Large intestine (tissue), 3 donors: ENCODE results near the gene FOXB1. TPM values are rescaled to one million over a fixed set of nuclear protein-coding genes. Genes with fewer than 3 reads are reported as not detected.

Experiments
- DNase-seq, 2 donors: peaks; one replicate each; pipeline versions ENCODE4 v3.0.0 to v3.0.0-alpha.2; 2013
- H3K27ac ChIP-seq: one replicate; pipeline ENCODE4 v1.5.1; 2013; ENCODE audit warnings: low read length
- H3K27me3 ChIP-seq: 2 replicates; pipeline ENCODE4 v1.6.1; 2013; ENCODE audit warnings: low read length; ENCODE audit not compliant: control insufficient read depth, insufficient read depth
- H3K36me3 ChIP-seq: 2 replicates; pipeline ENCODE4 v1.6.1; 2013; ENCODE audit warnings: low read length; ENCODE audit not compliant: control insufficient read depth, insufficient read depth
- H3K4me1 ChIP-seq: one replicate; pipeline ENCODE4 v1.6.1; 2013; ENCODE audit warnings: low read length; ENCODE audit not compliant: control insufficient read depth, insufficient read depth
- H3K4me3 ChIP-seq: one replicate; pipeline ENCODE4 v1.5.1; 2013; ENCODE audit warnings: low read length
- H3K9me3 ChIP-seq: one replicate; pipeline ENCODE4 v1.6.1; 2013; ENCODE audit warnings: mild to moderate bottlenecking, low read depth, low read length, moderate library complexity; ENCODE audit not compliant: control insufficient read depth
- WGBS: methylation state at CpG from one replicate; pipeline ENCODE4 v1.1.5; 2013; ENCODE audit warnings: low lambda C conversion rate; ENCODE audit not compliant: insufficient coverage; 5-methylcytosine and 5-hydroxymethylcytosine counted together
- polyA plus RNA-seq: library from polyadenylated mRNA; unstranded; fragments of 120-200 nt; gene quantifications from one replicate; pipeline ENCODE4 v1.2.1, GENCODE V29; 2013

Gene FOXB1
- polyA plus RNA-seq, 1 donor, result 0.03 TPM

GRCh38 chr15:60021589-60022378 is 17.7 kb downstream of the FOXB1 start:
- no peak overlapping the region for H3K27ac ChIP-seq
- DNase-seq, result no peak
- no peaks in the 10 kb centered on the region for H3K36me3 ChIP-seq
- H3K4me1 ChIP-seq, result no peaks in the 10 kb centered on the region
- no peaks in the 10 kb centered on the region for H3K9me3 ChIP-seq
- H3K4me3 ChIP-seq, result no peak overlapping the region
- H3K27me3 ChIP-seq, result peaks cover 39% of the 10 kb centered on the region
- WGBS, result 100% methylated on average over 1 of the region's 7 CpGs

GRCh38 chr15:60022379-60022741 is 18.2 kb downstream of the FOXB1 start:
- DNase-seq, result no peak
- no peaks in the 10 kb centered on the region for H3K36me3 ChIP-seq
- no peak overlapping the region for H3K27ac ChIP-seq
- H3K27me3 ChIP-seq, result peaks cover 39% of the 10 kb centered on the region
- H3K4me1 ChIP-seq, result no peaks in the 10 kb centered on the region
- H3K4me3 ChIP-seq, result no peak overlapping the region
- H3K9me3 ChIP-seq, result no peaks in the 10 kb centered on the region
- WGBS, result 62% methylated on average over 2 of the region's 3 CpGs

GRCh38 chr15:60026555-60026954 is 22.4 kb downstream of the FOXB1 start:
- no peak overlapping the region for H3K27ac ChIP-seq
- H3K4me1 ChIP-seq, result no peaks in the 10 kb centered on the region
- no peaks in the 10 kb centered on the region for H3K9me3 ChIP-seq
- no peaks in the 10 kb centered on the region for H3K36me3 ChIP-seq
- no peak overlapping the region for H3K4me3 ChIP-seq
- no peak for DNase-seq
- peaks cover 25% of the 10 kb centered on the region for H3K27me3 ChIP-seq
- WGBS, result no CpG with 5 or more reads among the region's 2 CpGs

GRCh38 chr15:60035344-60035743 is 31.2 kb downstream of the FOXB1 start:
- Histone ChIP-seq H3K4me3 (no peak overlapping the region), H3K36me3 (no peaks in the 10 kb centered on the region), H3K9me3 (no peaks in the 10 kb centered on the region), H3K27ac (no peak overlapping the region), H3K27me3 (peaks cover 15% of the 10 kb centered on the region), H3K4me1 (no peaks in the 10 kb centered on the region)
- WGBS, result 52% methylated on average over 2 of the region's 3 CpGs
- no peak for DNase-seq

GRCh38 chr15:60039316-60039715 is 35.2 kb downstream of the FOXB1 start:
- WGBS, result no CpG with 5 or more reads among the region's 3 CpGs
- DNase-seq, result no peak
- no peaks in the 10 kb centered on the region for H3K9me3 ChIP-seq

GRCh38 chr15:60043744-60044435 is 39.8 kb downstream of the FOXB1 start:
- Histone ChIP-seq H3K9me3 (no peaks in the 10 kb centered on the region), H3K27me3 (peaks cover 11% of the 10 kb centered on the region), H3K27ac (no peak overlapping the region), H3K36me3 (no peaks in the 10 kb centered on the region), H3K4me1 (no peaks in the 10 kb centered on the region), H3K4me3 (no peak overlapping the region)
- no peak for DNase-seq
- 90% methylated on average over 2 of the region's 8 CpGs for WGBS

More at GRCh38 chr15:60039316-60039715, 35.2 kb downstream of the FOXB1 start:
- Histone ChIP-seq H3K4me3 (no peak overlapping the region), H3K36me3 (no peaks in the 10 kb centered on the region), H3K27me3 (peaks cover 18% of the 10 kb centered on the region), H3K27ac (no peak overlapping the region), H3K4me1 (no peaks in the 10 kb centered on the region)

GRCh38 chr15:60044636-60045270 is 40.6 kb downstream of the FOXB1 start:
- Histone ChIP-seq H3K36me3 (no peaks in the 10 kb centered on the region), H3K27me3 (peaks cover 4% of the 10 kb centered on the region), H3K4me1 (no peaks in the 10 kb centered on the region), H3K27ac (no peak overlapping the region), H3K9me3 (no peaks in the 10 kb centered on the region), H3K4me3 (no peak overlapping the region)
- WGBS, result 20% methylated on average over 1 of the region's 5 CpGs
- DNase-seq, result no peak

- no peak overlapping the region for H3K27ac ChIP-seq
- peaks cover 4% of the 10 kb centered on the region for H3K27me3 ChIP-seq
- no peaks in the 10 kb centered on the region for H3K4me1 ChIP-seq
- no peaks in the 10 kb centered on the region for H3K9me3 ChIP-seq
- DNase-seq, result no peak
- no peaks in the 10 kb centered on the region for H3K36me3 ChIP-seq
- WGBS, result no CpG with 5 or more reads among the region's 1 CpG
- no peak overlapping the region for H3K4me3 ChIP-seq
Observed at GRCh38 chr15:60047701-60048100, 43.6 kb downstream of the FOXB1 start.

- H3K36me3 ChIP-seq, result no peaks in the 10 kb centered on the region
- DNase-seq, result no peak
- 100% methylated on average over 1 of the region's 1 CpG for WGBS
- H3K27me3 ChIP-seq, result no peaks in the 10 kb centered on the region
- no peaks in the 10 kb centered on the region for H3K9me3 ChIP-seq
- H3K4me3 ChIP-seq, result no peak overlapping the region
- no peak overlapping the region for H3K27ac ChIP-seq
- H3K4me1 ChIP-seq, result no peaks in the 10 kb centered on the region
Observed at GRCh38 chr15:60049948-60050347, 45.8 kb downstream of the FOXB1 start.

GRCh38 chr15:60052796-60053195 is 48.7 kb downstream of the FOXB1 start:
- H3K4me3 ChIP-seq, result no peak overlapping the region

More at GRCh38 chr15:60052796-60053195, 48.7 kb downstream of the FOXB1 start:
- Histone ChIP-seq H3K27me3 (peaks cover 7% of the 10 kb centered on the region), H3K9me3 (no peaks in the 10 kb centered on the region), H3K4me1 (no peaks in the 10 kb centered on the region), H3K36me3 (no peaks in the 10 kb centered on the region), H3K27ac (no peak overlapping the region)
- 100% methylated on average over 1 of the region's 2 CpGs for WGBS
- no peak for DNase-seq
